ENCODE results near the gene SPON1. TPM values are rescaled to one million over a fixed set of nuclear protein-coding genes. Genes with fewer than 3 reads are reported as not detected.
A peak's percentile ranks its signal among the peaks of the same experiment; 100 is the strongest.

SPON1 gene
- total RNA-seq, 1 experiment from 2014 or later, result not detected

GRCh38 chr11:13954591-13954990, 7.9 kb upstream of the SPON1 start:
- ATAC-seq (no peak), DNase-seq (no peak)
- H3K4me3 ChIP-seq (ENCODE audit: low read length), result no peak overlapping the region
- H3K9ac ChIP-seq (ENCODE audit: low read length), result no peak overlapping the region
- no peak overlapping the region for H3K27ac ChIP-seq (ENCODE audit: low read length)
- ChIA-PET POLR2A (ENCODE audit: unreplicated experiment) (no interaction called here), CTCF (interaction anchor here (0.9 kb wide), 1 partner anchor 179 kb away, joined by 3 read pairs; no protein-coding TSS in a partner anchor)
- BruUV-seq (replicated peaks), result no TSS peak
- H3F3A ChIP-seq (ENCODE audit: low read length, unreplicated experiment), result no peaks in the 10 kb centered on the region
- H3K9me3 ChIP-seq (ENCODE audit: low read length), result no peaks in the 10 kb centered on the region
- H3K4me1 ChIP-seq (ENCODE audit: insufficient read depth, low read length), result peaks cover 5% of the 10 kb centered on the region; the same call in 1 of the 2 replicates
- no peaks in the 10 kb centered on the region for H3K9me2 ChIP-seq (replicated peaks; ENCODE audit: low read length)
- H3K36me3 ChIP-seq (ENCODE audit: low read depth, low read length), result no peaks in the 10 kb centered on the region
- H4K20me1 ChIP-seq (ENCODE audit: low read length), result no peaks in the 10 kb centered on the region
- no peak overlapping the region for H2AFZ ChIP-seq (ENCODE audit: low read length)
- H3K79me2 ChIP-seq (ENCODE audit: low read length), result no peaks in the 10 kb centered on the region
- TF ChIP-seq CTCF (conservative IDR thresholded peaks at IDR 0.05; ENCODE audit: low read depth, low read length) (no peak), EZH2phosphoT487 (IDR thresholded peaks at IDR 0.05; ENCODE audit: borderline replicate concordance, low read length) (no peak), EZH2 (IDR thresholded peaks at IDR 0.05; ENCODE audit: low read length, unreplicated experiment) (no peak)
- no peak overlapping the region for H3K4me2 ChIP-seq (ENCODE audit: low read length)
- peaks cover 7% of the 10 kb centered on the region; the same call in 1 of the 2 replicates for H3K27me3 ChIP-seq (ENCODE audit: low read length)
- intact Hi-C loops (cut with micrococcal nuclease), result no loop called here

- TF ChIP-seq EZH2phosphoT487 (IDR thresholded peaks at IDR 0.05; ENCODE audit: borderline replicate concordance, low read length) (no peak), CTCF (conservative IDR thresholded peaks at IDR 0.05; ENCODE audit: low read depth, low read length) (peak; percentile 89)
- no peaks in the 10 kb centered on the region for H4K20me1 ChIP-seq (ENCODE audit: low read length)
- H3K27ac ChIP-seq (ENCODE audit: low read length), result no peak overlapping the region
- H3K4me3 ChIP-seq (ENCODE audit: low read length), result no peak overlapping the region
- peak; percentile 76 for DNase-seq
- BruUV-seq (replicated peaks), result no TSS peak
- ChIA-PET CTCF (no interaction called here), POLR2A (ENCODE audit: unreplicated experiment) (no interaction called here)
- H3K4me1 ChIP-seq (ENCODE audit: insufficient read depth, low read length), result peaks cover 5% of the 10 kb centered on the region; the same call in 1 of the 2 replicates
- no peaks in the 10 kb centered on the region for H3F3A ChIP-seq (ENCODE audit: low read length, unreplicated experiment)
- no peak overlapping the region for H2AFZ ChIP-seq (ENCODE audit: low read length)
- peaks cover 7% of the 10 kb centered on the region; the same call in 1 of the 2 replicates for H3K27me3 ChIP-seq (ENCODE audit: low read length)
- intact Hi-C loops (cut with micrococcal nuclease), result loop anchor here (1.0 to 2.0 kb wide), 3 partner anchors 183 to 293 kb away; no protein-coding TSS in a partner anchor
- no peaks in the 10 kb centered on the region for H3K79me2 ChIP-seq (ENCODE audit: low read length)
- no peaks in the 10 kb centered on the region for H3K9me2 ChIP-seq (replicated peaks; ENCODE audit: low read length)
- H3K9me3 ChIP-seq (ENCODE audit: low read length), result no peaks in the 10 kb centered on the region
- H3K4me2 ChIP-seq (ENCODE audit: low read length), result no peak overlapping the region
- no peak overlapping the region for H3K9ac ChIP-seq (ENCODE audit: low read length)
- no peaks in the 10 kb centered on the region for H3K36me3 ChIP-seq (ENCODE audit: low read depth, low read length)
- ATAC-seq, result peak; percentile 53; the same call in 1 of the 2 replicates
Observed at GRCh38 chr11:13955971-13956421, 6.5 kb upstream of the SPON1 start.

- intact Hi-C loops (cut with micrococcal nuclease), result loop anchor here (1.0 to 2.0 kb wide), 3 partner anchors 184 to 292 kb away; no protein-coding TSS in a partner anchor
- no TSS peak for BruUV-seq (replicated peaks)
- Histone ChIP-seq H2AFZ (ENCODE audit: low read length) (no peak overlapping the region), H3K4me3 (ENCODE audit: low read length) (no peak overlapping the region), H3K4me2 (ENCODE audit: low read length) (no peak overlapping the region), H3K36me3 (ENCODE audit: low read depth, low read length) (no peaks in the 10 kb centered on the region), H3K79me2 (ENCODE audit: low read length) (no peaks in the 10 kb centered on the region), H3K27me3 (ENCODE audit: low read length) (peaks cover 7% of the 10 kb centered on the region; the same call in 1 of the 2 replicates), H3F3A (ENCODE audit: low read length, unreplicated experiment) (no peaks in the 10 kb centered on the region), H3K4me1 (ENCODE audit: insufficient read depth, low read length) (peaks cover 5% of the 10 kb centered on the region; the same call in 1 of the 2 replicates), H3K9ac (ENCODE audit: low read length) (no peak overlapping the region), H3K27ac (ENCODE audit: low read length) (no peak overlapping the region), H3K9me2 (replicated peaks; ENCODE audit: low read length) (no peaks in the 10 kb centered on the region), H3K9me3 (ENCODE audit: low read length) (no peaks in the 10 kb centered on the region), H4K20me1 (ENCODE audit: low read length) (no peaks in the 10 kb centered on the region)
- ChIA-PET CTCF (no interaction called here), POLR2A (ENCODE audit: unreplicated experiment) (no interaction called here)
- no peak for ATAC-seq
- TF ChIP-seq CTCF (conservative IDR thresholded peaks at IDR 0.05; ENCODE audit: low read depth, low read length), result no peak
- no peak for TF ChIP-seq EZH2phosphoT487 (IDR thresholded peaks at IDR 0.05; ENCODE audit: borderline replicate concordance, low read length)
- no peak for TF ChIP-seq EZH2 (IDR thresholded peaks at IDR 0.05; ENCODE audit: low read length, unreplicated experiment)
- DNase-seq, result no peak
Observed at GRCh38 chr11:13956988-13957387, 5.5 kb upstream of the SPON1 start.
